HG03457 (cell line): ENCODE results near the gene TXNDC2.

Source experiments
- ATAC-seq: cut with Tn5 transposase; IDR thresholded peaks from one replicate; pipeline ENCODE4 v1.9.1; 2021; ENCODE audit warnings: moderate number of reproducible peaks; ENCODE audit not compliant: unreplicated experiment

The TXNDC2 gene

DNA sequence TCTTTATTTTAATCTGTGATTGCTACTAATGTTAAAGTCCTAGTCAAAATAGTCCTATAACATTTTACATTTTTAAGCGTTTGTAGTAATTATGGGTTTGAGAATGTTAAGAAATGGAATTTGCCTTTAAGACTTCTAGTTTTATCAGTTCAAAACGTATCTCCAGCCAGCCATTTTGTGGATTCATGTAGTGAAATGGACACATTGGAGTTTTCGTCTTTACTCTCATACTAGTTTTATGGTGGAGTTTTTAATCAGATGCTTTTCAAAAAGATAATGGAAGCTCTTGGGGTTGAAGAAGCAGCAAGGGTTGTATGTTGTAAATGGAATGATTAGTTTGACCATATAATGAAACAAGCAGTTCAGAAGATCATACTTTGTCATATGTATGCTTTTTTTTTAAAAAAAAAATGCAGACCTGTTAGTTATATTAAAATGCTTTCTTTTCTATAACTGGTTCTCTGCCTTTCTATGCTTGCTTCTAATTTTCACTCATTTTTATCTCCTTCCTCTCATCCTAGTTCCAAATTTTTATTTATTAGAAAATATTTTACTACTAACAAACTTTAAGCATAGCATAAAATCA, 44.6 kb downstream of the TXNDC2 start:
- ATAC-seq, result no peak

DNA sequence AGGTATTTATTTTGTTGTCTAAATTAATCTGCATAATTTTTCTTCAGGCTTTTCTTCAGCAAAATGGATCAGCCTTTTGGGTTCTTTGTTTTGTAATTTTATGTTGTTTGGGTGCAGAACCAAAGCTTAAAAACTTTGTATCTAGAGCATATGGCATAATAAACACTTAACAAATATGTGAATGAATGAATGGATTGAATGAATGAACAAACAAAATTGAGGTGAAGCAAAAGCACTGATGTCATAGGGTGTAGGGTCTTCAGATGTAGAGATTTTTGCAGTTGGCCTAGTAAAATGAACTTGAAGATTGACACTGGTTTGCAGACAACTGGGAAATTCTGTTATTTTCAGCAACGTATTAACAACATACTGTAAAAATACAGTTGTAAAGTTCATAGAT, 45.4 kb downstream of the TXNDC2 start:
- ATAC-seq, result no peak

DNA sequence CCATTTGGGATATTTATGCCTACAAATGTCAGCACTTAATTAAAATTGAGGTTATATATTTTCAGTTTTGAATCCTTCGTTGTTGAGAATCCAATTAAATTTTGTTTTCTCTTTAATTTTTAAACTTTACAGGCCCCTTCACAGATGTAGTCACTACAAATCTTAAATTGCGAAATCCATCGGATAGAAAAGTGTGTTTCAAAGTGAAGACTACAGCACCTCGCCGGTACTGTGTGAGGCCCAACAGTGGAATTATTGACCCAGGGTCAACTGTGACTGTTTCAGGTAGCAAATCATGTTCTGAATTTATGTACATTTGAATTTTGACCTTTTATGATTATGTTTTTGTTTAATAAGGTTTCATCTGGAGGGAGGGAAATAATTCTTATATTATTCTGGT, 45.9 kb downstream of the TXNDC2 start:
- ATAC-seq, result no peak

DNA sequence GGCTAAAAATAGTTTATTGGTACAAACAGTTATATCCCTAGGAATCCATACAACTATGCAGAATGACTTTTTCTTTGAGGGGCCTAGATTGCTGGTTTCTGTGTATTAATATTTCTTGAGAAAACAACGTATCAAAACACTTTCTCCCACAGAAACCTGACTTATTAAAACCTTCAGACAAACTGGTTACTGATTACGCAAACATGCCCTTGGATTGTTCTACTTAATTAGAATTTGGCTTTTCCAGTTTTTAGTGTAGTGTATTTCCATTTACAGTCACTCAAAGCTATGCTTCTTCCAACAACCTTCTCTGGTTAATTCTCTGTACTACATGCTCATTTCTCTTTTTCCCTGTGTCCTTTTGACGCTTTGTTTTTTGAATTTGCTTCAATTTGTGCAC, 48.1 kb downstream of the TXNDC2 start:
- ATAC-seq, result no peak

DNA sequence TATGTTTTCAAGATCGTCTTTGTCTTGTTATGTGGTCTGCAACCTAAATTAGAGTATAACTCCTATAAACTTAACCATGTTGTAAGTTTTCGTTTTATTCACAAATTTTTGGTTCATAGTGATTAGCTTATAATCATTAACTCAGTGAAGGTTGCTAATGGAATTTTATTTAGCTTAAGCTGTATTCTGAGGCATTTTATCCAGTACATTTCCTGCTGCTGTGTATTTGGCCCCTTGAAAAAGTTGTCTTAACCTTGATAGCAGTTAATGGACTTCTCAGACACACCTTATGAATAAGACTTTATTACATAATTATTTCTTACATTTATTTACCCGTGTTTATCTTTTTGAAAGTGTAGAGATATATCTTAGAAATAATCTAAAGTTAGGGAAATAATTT, 48.5 kb downstream of the TXNDC2 start:
- no peak for ATAC-seq
